ENCODE measurements around the gene NFIX. TPM values are rescaled to one million over a fixed set of nuclear protein-coding genes. Genes with fewer than 3 reads are reported as not detected.

Gene NFIX
- total and polyA plus RNA-seq, 9 of the 15 experiments (the other 6 are each of a cell fraction or from before 2014, with no cell fraction given): 0.28 to 26.8 (median 5.4) TPM

DNA sequence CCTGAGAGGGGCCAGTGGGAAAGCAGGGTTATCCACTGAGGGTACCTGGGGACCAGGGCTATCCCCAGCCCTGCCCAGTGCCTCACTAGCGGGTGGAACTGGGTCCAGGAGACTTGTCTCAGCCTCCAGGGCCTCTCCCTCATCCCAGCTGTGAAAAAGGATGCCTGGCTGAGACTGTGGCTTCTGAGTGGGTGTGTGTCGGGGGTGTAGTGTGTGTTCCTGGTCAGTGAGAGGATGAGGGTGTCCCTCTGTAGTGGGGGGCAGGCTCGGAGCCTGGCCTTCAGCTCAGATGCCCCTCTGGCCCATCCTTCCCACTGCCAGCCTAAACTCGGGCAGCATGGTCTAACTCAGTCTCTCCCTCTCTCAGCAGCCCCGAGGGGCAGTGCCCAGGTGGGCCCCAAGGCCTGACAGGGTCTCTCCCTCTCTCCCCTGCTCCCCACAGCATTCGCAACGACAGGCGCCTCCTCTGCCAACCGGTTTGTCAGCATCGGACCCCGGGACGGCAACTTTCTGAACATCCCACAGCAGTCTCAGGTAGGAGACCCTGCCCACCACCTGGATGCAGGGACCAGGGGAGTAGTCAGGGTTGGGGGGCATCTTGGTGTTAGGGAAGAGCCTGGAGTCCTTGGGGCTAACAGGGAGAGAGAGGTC is 94.7 kb downstream of the NFIX start:
- Histone ChIP-seq H3K4me1 (replicated peaks in 1 of 2; ENCODE audit: control insufficient read depth in 2 of 2, insufficient read depth in 2 of 2, low read length in 2 of 2) (peaks cover 11 to 60% of the 10 kb centered on the region in 2 experiments), H3K9ac (ENCODE audit: insufficient read depth in 1 of 2, low read depth in 2 of 2, low read length in 2 of 2) (peak overlapping the region in 1 of 2 experiments; percentile 76; a peak in 1 of 4 replicates), H3K9me1 (ENCODE audit: control insufficient read depth, insufficient read depth, low read length) (no peaks in the 10 kb centered on the region), H3K79me2 (ENCODE audit: control insufficient read depth, insufficient read depth, low read length) (no peaks in the 10 kb centered on the region), H3K27ac (ENCODE audit: extremely low read depth, low read depth, low read length) (no peak overlapping the region), H3K4me2 (ENCODE audit: insufficient read depth, low read length) (no peak overlapping the region), H3K36me3 (ENCODE audit: control insufficient read depth, insufficient read depth, low read length) (peaks cover 7% of the 10 kb centered on the region; the same call in 1 of the 3 replicates), H3K27me3 (ENCODE audit: control insufficient read depth in 2 of 2, insufficient read depth in 2 of 2, low read length in 2 of 2) (no peaks in the 10 kb centered on the region), H3K4me3 (no peak overlapping the region), H4K20me1 (replicated peaks; ENCODE audit: control insufficient read depth, insufficient read depth, low read length) (no peaks in the 10 kb centered on the region), H3K9me3 (replicated peaks; ENCODE audit: control insufficient read depth, insufficient read depth, low read depth, low read length) (no peaks in the 10 kb centered on the region), H2AFZ (ENCODE audit: low read depth, low read length) (no peak overlapping the region)
- FAIRE-seq: no peak
- TF ChIP-seq ZBTB1 (CRISPR knock-in tag; IDR thresholded peaks at IDR 0.05; ENCODE audit: borderline replicate concordance, low read depth) (no peak), KDM5B (IDR thresholded peaks at IDR 0.05; ENCODE audit: insufficient replicate concordance, low read depth, low read length) (no peak), SAP30 (IDR thresholded peaks at IDR 0.05; ENCODE audit: borderline replicate concordance, insufficient read depth, low read depth, low read length, poor library complexity, severe bottlenecking) (no peak), ZNF780A (CRISPR knock-in tag; IDR thresholded peaks at IDR 0.05) (no peak), RBM22 (IDR thresholded peaks at IDR 0.05; ENCODE audit: low read depth, low read length, poor library complexity, severe bottlenecking) (no peak), ARID2 (IDR thresholded peaks at IDR 0.05) (no peak), POLR2G (IDR thresholded peaks at IDR 0.05; ENCODE audit: low read depth, low read length) (no peak), POLR3A (IDR thresholded peaks at IDR 0.05; ENCODE audit: borderline replicate concordance, extremely low read depth, insufficient read depth, insufficient read length) (no peak), MXI1 (IDR thresholded peaks at IDR 0.05; ENCODE audit: low read depth, low read length) (no peak), MTA1 (IDR thresholded peaks at IDR 0.05; ENCODE audit: borderline replicate concordance) (no peak)
- TF ChIP-seq, protein P1, sequence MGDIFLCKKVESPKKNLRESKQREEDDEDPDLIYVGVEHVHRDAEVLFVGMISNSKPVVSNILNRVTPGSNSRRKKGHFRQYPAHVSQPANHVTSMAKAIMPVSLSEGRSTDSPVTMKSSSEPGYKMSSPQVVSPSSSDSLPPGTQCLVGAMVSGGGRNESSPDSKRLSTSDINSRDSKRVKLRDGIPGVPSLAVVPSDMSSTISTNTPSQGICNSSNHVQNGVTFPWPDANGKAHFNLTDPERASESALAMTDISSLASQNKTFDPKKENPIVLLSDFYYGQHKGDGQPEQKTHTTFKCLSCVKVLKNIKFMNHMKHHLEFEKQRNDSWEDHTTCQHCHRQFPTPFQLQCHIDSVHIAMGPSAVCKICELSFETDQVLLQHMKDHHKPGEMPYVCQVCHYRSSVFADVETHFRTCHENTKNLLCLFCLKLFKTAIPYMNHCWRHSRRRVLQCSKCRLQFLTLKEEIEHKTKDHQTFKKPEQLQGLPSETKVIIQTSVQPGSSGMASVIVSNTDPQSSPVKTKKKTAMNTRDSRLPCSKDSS (IDR thresholded peaks at IDR 0.05; ENCODE audit: low read depth, partially characterized antibody): no peak
- TF ChIP-seq, protein P2, sequence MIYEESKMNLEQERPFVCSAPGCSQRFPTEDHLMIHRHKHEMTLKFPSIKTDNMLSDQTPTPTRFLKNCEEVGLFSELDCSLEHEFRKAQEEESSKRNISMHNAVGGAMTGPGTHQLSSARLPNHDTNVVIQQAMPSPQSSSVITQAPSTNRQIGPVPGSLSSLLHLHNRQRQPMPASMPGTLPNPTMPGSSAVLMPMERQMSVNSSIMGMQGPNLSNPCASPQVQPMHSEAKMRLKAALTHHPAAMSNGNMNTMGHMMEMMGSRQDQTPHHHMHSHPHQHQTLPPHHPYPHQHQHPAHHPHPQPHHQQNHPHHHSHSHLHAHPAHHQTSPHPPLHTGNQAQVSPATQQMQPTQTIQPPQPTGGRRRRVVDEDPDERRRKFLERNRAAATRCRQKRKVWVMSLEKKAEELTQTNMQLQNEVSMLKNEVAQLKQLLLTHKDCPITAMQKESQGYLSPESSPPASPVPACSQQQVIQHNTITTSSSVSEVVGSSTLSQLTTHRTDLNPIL (CRISPR knock-in tag; IDR thresholded peaks at IDR 0.05): no peak
- TF ChIP-seq, protein P3, sequence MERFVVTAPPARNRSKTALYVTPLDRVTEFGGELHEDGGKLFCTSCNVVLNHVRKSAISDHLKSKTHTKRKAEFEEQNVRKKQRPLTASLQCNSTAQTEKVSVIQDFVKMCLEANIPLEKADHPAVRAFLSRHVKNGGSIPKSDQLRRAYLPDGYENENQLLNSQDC (CRISPR knock-in tag; IDR thresholded peaks at IDR 0.05): no peak
- TF ChIP-seq, protein P4, sequence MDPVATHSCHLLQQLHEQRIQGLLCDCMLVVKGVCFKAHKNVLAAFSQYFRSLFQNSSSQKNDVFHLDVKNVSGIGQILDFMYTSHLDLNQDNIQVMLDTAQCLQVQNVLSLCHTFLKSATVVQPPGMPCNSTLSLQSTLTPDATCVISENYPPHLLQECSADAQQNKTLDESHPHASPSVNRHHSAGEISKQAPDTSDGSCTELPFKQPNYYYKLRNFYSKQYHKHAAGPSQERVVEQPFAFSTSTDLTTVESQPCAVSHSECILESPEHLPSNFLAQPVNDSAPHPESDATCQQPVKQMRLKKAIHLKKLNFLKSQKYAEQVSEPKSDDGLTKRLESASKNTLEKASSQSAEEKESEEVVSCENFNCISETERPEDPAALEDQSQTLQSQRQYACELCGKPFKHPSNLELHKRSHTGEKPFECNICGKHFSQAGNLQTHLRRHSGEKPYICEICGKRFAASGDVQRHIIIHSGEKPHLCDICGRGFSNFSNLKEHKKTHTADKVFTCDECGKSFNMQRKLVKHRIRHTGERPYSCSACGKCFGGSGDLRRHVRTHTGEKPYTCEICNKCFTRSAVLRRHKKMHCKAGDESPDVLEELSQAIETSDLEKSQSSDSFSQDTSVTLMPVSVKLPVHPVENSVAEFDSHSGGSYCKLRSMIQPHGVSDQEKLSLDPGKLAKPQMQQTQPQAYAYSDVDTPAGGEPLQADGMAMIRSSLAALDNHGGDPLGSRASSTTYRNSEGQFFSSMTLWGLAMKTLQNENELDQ (CRISPR knock-in tag; IDR thresholded peaks at IDR 0.05; ENCODE audit: borderline replicate concordance): no peak
- intact Hi-C loops (cut with micrococcal nuclease) (loop anchor here (5.0 kb wide), 1 partner anchor 58 kb away; no protein-coding TSS in a partner anchor), in situ Hi-C loops (cut with MboI) (loop anchor here (5.0 kb wide), 1 partner anchor 113 kb away; no protein-coding TSS in a partner anchor)
- ATAC-seq: no peak
- ChIA-PET POLR2A (interaction anchor here (0.6 to 1.6 kb wide), 4 partner anchors 9 to 623 kb away, joined by 3 to 6 read pairs (median 4); no protein-coding TSS in a partner anchor), CTCF (ENCODE audit: low intra/inter-chr PET ratio) (interaction anchor here (2.1 kb wide), 1 partner anchor 112 kb away, joined by 12 read pairs; no protein-coding TSS in a partner anchor)
- no TSS peak for BruUV-seq (replicated peaks)
- 89% methylated on average over 11 of the region's 12 CpGs for WGBS (ENCODE audit: insufficient coverage, low coverage, missing lambda C conversion rate)
- no peak for DNase-seq (ENCODE audit: extremely low read depth in 1 of 4, low spot score in 3 of 4)
